H1 (cell line): ENCODE measurements around the gene PHACTR1.

Experiments used
- POLR2A ChIP-seq, 2 experiments: IDR thresholded peaks; 1 replicate in 1 of 2; 2 replicates in 1 of 2; pipeline ENCODE4 v1.6.1; 2011; ENCODE audit warnings: low read depth in 2 of 2, low read length in 2 of 2, mild to moderate bottlenecking in 2 of 2; ENCODE audit errors: control extremely low read depth in 1 of 2
- POLR2AphosphoS5 ChIP-seq: IDR thresholded peaks from 2 replicates; pipeline ENCODE4 v1.6.1; 2011; ENCODE audit warnings: low read depth, low read length

DNA sequence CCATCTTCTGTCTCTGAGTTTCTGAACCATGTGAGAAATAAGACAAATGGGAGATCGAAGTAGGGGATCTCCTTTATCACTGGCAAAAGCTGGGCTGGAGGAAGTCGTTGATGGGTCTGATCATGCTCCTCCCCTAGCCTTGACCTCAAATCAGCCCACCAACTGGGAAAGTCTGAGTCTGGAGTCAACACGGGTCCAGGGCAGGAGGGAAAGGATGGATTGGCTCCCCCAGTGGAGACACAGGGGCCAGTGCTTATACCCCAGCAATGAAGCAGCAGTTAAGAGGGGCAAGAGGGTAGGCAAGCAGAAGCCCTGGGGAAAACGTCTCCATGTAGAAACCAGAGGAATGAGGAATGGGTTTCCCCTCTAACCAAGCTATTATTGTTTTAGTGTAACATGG is 459.2 kb downstream of the PHACTR1 start:
- TF ChIP-seq POLR2A (IDR thresholded peaks at IDR 0.05; ENCODE audit: control extremely low read depth in 1 of 2, low read depth in 2 of 2, low read length in 2 of 2) (no peak), POLR2AphosphoS5 (no peak)
